Measurements from ENCODE around the gene ANKRD53.
A peak's percentile ranks its signal among the peaks of the same experiment; 100 is the strongest.

The ANKRD53 gene

GRCh38 chr2:70959271-70959761 lies 19.1 kb upstream of the ANKRD53 start:
- Histone ChIP-seq H3K9me3 (ENCODE audit: severe bottlenecking) (no peaks in the 10 kb centered on the region), H3K36me3 (no peaks in the 10 kb centered on the region), H3K4me3 (ENCODE audit: low read depth, low read length) (no peak overlapping the region), H3K27ac (no peak overlapping the region), H3K27me3 (ENCODE audit: insufficient read depth, low read depth, severe bottlenecking) (peaks cover 8% of the 10 kb centered on the region)
- TF ChIP-seq, protein P1, sequence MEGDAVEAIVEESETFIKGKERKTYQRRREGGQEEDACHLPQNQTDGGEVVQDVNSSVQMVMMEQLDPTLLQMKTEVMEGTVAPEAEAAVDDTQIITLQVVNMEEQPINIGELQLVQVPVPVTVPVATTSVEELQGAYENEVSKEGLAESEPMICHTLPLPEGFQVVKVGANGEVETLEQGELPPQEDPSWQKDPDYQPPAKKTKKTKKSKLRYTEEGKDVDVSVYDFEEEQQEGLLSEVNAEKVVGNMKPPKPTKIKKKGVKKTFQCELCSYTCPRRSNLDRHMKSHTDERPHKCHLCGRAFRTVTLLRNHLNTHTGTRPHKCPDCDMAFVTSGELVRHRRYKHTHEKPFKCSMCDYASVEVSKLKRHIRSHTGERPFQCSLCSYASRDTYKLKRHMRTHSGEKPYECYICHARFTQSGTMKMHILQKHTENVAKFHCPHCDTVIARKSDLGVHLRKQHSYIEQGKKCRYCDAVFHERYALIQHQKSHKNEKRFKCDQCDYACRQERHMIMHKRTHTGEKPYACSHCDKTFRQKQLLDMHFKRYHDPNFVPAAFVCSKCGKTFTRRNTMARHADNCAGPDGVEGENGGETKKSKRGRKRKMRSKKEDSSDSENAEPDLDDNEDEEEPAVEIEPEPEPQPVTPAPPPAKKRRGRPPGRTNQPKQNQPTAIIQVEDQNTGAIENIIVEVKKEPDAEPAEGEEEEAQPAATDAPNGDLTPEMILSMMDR (IDR thresholded peaks at IDR 0.05; ENCODE audit: low read depth, low read length), result no peak
- no peak for DNase-seq

DNA sequence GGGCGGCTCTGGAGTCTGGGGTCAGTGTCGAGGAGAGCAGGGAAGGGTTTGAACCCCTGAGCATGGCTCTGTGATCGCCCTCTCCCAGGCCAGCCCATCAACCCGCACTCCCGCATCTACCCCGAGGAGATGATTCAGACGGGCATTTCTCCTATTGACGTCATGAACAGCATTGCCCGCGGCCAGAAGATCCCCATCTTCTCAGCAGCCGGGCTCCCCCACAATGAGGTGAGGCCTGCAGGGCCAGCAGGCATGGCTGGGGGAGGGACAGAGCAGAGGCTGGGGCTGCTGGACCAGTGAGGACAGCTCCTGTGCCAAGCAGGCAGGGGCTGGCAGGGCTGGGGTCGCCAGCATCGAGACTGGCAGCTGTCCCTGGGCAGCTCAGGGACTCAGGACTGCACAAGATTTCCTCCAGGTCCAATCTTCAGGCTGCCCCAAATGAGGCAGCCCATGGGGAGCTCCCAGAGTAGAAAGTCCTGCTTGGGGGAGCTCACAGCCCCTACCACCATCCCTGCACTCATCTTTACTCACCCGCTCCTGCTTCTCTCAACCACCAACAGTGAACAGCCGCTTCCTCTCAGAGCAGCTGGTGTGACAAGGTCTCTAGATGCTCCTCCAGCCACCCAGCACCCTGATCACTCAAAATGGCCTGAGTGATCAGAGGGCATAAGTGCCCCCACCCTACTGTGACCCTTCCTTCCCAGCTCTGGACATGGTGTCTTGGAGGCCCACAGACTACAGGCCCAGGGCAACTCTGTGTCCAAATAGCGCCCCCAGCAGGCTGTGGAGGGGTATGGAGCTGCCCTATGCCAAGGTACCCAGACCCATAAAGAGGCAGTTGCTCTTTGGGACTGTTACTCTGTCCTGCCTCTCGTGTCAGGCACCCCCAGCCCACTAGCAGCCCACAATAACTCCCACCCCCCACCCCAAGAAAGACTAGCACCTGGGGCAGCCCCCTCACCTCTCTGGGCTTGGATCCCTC lies 18.3 kb upstream of the ANKRD53 start:
- no peak for DNase-seq
- Histone ChIP-seq H3K27me3 (ENCODE audit: insufficient read depth, low read depth, severe bottlenecking) (peaks cover 12% of the 10 kb centered on the region), H3K4me3 (ENCODE audit: low read depth, low read length) (no peak overlapping the region)

DNA sequence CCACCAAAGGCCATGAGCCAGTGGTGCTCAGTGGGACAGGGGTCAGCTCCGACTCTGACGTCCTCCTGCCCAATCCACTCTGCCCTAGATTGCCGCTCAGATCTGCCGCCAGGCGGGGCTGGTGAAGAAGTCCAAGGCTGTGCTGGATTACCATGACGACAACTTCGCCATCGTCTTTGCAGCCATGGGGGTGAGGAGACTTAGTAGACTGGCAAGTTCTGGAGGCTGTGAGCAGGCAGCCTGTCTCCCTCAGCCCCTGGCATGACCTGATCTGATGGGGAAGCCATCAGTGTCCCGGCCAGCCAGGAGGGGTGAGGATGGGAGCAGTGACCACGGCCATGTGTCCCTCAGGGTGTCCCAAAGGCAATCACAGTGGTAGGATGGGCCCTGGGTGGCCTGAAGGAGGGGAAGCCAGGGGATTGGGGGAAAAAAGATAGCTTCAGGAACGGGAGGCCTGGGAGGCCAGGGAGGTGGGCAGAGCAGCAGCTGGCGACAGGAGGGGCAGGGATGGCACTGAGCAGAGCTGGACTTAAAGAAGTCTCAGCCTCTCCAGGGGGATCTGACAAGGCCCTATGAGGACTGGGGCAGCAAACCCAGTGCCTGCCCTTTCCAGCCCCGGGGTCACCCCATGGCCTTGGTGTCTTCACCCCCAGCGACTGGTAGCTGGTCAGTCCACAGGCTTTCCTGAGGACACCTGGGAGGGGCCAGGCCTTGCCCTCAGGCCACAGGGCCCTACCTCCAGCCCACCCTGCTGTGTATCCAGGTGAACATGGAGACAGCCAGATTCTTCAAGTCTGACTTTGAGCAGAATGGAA lies 17.4 kb upstream of the ANKRD53 start:
- Histone ChIP-seq H3K27ac (no peak overlapping the region), H3K36me3 (no peaks in the 10 kb centered on the region), H3K4me3 (ENCODE audit: low read depth, low read length) (no peak overlapping the region), H3K9me3 (ENCODE audit: severe bottlenecking) (no peaks in the 10 kb centered on the region), H3K27me3 (ENCODE audit: insufficient read depth, low read depth, severe bottlenecking) (peaks cover 12% of the 10 kb centered on the region)
- TF ChIP-seq, protein P1 (IDR thresholded peaks at IDR 0.05; ENCODE audit: low read depth, low read length), result no peak
- DNase-seq, result no peak

More for the DNA sequence above, 18.3 kb upstream of the ANKRD53 start:
- Histone ChIP-seq H3K36me3 (no peaks in the 10 kb centered on the region), H3K27ac (no peak overlapping the region), H3K9me3 (ENCODE audit: severe bottlenecking) (no peaks in the 10 kb centered on the region)
- TF ChIP-seq, protein P1 (IDR thresholded peaks at IDR 0.05; ENCODE audit: low read depth, low read length), result peak; percentile 72

DNA sequence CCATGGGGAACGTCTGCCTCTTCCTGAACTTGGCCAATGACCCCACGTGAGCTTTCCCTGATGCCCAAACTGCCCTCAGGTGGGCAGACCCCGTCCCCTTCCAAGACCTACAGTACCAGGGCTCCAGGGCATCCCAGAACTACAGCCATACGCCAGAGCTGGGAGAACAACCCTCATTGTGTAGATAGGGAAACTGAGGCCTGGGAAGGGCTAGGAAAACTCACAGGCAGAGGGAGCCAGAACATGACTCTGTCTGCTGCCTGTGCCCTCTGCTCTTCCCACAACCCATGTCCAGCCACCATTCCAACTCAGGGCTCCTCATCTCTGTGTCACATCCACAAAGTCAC lies 16.8 kb upstream of the ANKRD53 start:
- H3K27me3 ChIP-seq (ENCODE audit: insufficient read depth, low read depth, severe bottlenecking), result peaks cover 12% of the 10 kb centered on the region
- no peak overlapping the region for H3K4me3 ChIP-seq (ENCODE audit: low read depth, low read length)
- no peaks in the 10 kb centered on the region for H3K9me3 ChIP-seq (ENCODE audit: severe bottlenecking)
- TF ChIP-seq, protein P1 (IDR thresholded peaks at IDR 0.05; ENCODE audit: low read depth, low read length), result no peak
- no peak for DNase-seq
- H3K27ac ChIP-seq, result no peak overlapping the region
- H3K36me3 ChIP-seq, result no peaks in the 10 kb centered on the region

DNA sequence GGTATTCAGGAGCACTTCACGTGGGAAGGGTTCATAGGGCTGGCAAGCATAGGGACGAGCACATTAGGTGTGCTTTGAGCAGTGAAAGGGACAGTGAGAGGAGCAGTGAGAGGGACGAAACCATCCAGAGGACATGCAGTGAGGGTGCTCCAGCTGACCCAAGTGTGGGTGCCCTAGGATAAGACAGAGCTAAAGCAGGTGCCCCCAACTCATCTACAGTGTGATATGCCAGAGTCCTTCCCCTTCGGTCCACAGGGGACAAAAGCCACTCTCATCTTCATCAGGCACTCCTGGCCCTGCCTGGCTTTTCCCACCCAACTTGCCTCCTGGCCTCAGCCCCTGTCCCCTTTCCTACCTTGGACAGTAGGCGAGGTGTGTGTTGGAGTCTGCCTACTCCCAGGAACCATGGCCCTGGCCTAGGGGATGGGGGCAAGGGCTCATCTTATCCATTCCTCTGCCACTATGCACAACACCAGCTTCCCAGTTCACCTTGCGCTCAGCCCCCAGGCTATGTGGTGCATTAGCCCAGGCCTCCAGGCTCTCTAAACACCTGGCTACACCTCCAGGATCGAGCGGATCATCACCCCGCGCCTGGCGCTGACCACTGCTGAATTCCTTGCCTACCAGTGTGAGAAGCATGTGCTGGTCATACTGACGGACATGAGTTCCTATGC lies 16.1 kb upstream of the ANKRD53 start:
- DNase-seq, result no peak
- H3K27me3 ChIP-seq (ENCODE audit: insufficient read depth, low read depth, severe bottlenecking), result peaks cover 12% of the 10 kb centered on the region
- TF ChIP-seq, protein P1 (IDR thresholded peaks at IDR 0.05; ENCODE audit: low read depth, low read length), result no peak

More for the DNA sequence above, 16.1 kb upstream of the ANKRD53 start:
- H3K4me3 ChIP-seq (ENCODE audit: low read depth, low read length), result no peak overlapping the region
- H3K27ac ChIP-seq, result no peak overlapping the region
- H3K9me3 ChIP-seq (ENCODE audit: severe bottlenecking), result no peaks in the 10 kb centered on the region
- no peaks in the 10 kb centered on the region for H3K36me3 ChIP-seq
